Thoracic aorta (tissue), 2 donors: Measurements from ENCODE around the gene IL1RN. TPM values are rescaled to one million over a fixed set of nuclear protein-coding genes. Genes with fewer than 3 reads are reported as not detected.

Source experiments
- ATAC-seq: fragments of 150-250 bp; one replicate; pipeline ENCODE4 v1.8.0; 2017; ENCODE audit warnings: low read depth; ENCODE audit not compliant: insufficient number of reproducible peaks, low FRiP score
- DNase-seq: peaks from one replicate; pipeline ENCODE4 v3.0.0-alpha.2; 2020; ENCODE audit warnings: low spot score
- H3K27ac ChIP-seq, 2 donors: fragments of 200-600 bp; sonication (generic); 1 replicate in 1 of 2; 2 replicates in 1 of 2; pipeline ENCODE4 v1.5.1; 2016; ENCODE audit warnings: mild to moderate bottlenecking in 2 of 2, moderate library complexity in 2 of 2
- H3K27me3 ChIP-seq: fragments of 200-600 bp; sonication (generic); replicated peaks from 2 replicates; pipeline ENCODE4 v1.6.0; 2016; ENCODE audit warnings: mild to moderate bottlenecking; ENCODE audit not compliant: insufficient read depth
- H3K36me3 ChIP-seq: fragments of 200-600 bp; sonication (generic); one replicate; pipeline ENCODE4 v1.5.1; 2016
- H3K4me1 ChIP-seq, 2 donors: fragments of 200-600 bp; sonication (generic); 1 replicate in 1 of 2; 2 replicates in 1 of 2; pipeline versions ENCODE4 v1.5.1 to v1.6.0; 2016; ENCODE audit warnings: low read depth in 2 of 2, mild to moderate bottlenecking in 1 of 2; ENCODE audit not compliant: control insufficient read depth in 1 of 2
- H3K4me3 ChIP-seq: fragments of 200-600 bp; sonication (generic); 2 replicates; pipeline ENCODE4 v1.5.1; 2016; ENCODE audit warnings: mild to moderate bottlenecking
- H3K9me3 ChIP-seq: fragments of 200-600 bp; sonication (generic); 2 replicates; pipeline ENCODE4 v1.5.1; 2016
- total RNA-seq, 2 donors: library from RNA; depleted of rRNA; stranded (reverse); fragments of >200 nt; gene quantifications; one replicate each; pipeline versions ENCODE4 v1.1.0 to v1.2.3, GENCODE V29; 2016
- TF ChIP-seq, protein P1 (sequence below): fragments of 200-600 bp; sonication (generic); IDR thresholded peaks from one replicate; pipeline ENCODE4 v1.5.1; 2019; ENCODE audit warnings: antibody characterized with exemption

IL1RN gene
- total RNA-seq, 2 donors from 2014 or later = 1.6 to 8.6 TPM

DNA sequence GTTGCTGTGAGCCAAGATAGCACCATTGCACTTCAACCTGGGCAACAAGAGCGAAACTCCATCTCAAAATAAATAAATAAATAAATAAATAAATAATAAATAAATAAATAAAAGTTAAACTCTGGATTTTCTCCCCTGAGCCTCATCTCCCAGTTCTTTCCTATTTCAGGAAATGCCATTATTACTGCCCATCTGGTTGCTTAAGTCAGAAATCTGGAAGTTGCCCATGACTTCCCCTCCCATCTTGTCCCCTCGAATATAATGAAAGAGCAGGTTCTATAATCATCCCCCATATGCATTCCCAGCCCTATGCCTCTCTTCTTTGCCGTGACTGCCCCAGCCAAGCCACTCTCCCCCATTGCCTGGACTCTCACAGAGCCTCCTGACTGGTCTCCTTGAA, 42.2 kb downstream of the IL1RN start:
- TF ChIP-seq, protein P1, sequence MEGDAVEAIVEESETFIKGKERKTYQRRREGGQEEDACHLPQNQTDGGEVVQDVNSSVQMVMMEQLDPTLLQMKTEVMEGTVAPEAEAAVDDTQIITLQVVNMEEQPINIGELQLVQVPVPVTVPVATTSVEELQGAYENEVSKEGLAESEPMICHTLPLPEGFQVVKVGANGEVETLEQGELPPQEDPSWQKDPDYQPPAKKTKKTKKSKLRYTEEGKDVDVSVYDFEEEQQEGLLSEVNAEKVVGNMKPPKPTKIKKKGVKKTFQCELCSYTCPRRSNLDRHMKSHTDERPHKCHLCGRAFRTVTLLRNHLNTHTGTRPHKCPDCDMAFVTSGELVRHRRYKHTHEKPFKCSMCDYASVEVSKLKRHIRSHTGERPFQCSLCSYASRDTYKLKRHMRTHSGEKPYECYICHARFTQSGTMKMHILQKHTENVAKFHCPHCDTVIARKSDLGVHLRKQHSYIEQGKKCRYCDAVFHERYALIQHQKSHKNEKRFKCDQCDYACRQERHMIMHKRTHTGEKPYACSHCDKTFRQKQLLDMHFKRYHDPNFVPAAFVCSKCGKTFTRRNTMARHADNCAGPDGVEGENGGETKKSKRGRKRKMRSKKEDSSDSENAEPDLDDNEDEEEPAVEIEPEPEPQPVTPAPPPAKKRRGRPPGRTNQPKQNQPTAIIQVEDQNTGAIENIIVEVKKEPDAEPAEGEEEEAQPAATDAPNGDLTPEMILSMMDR = no peak
- ATAC-seq = no peak
- Histone ChIP-seq H3K4me3 (no peak overlapping the region), H3K4me1 (no peaks in the 10 kb centered on the region), H3K27ac (no peak overlapping the region), H3K9me3 (no peaks in the 10 kb centered on the region), H3K27me3 (no peaks in the 10 kb centered on the region), H3K36me3 (no peaks in the 10 kb centered on the region)
- DNase-seq = no peak

GRCh38 chr2:113171334-113172075, 44.1 kb downstream of the IL1RN start:
- DNase-seq (no peak), ATAC-seq (no peak)
- no peaks in the 10 kb centered on the region for H3K4me1 ChIP-seq
- TF ChIP-seq, protein P1 = no peak
- H3K4me3 ChIP-seq = no peak overlapping the region
- H3K27me3 ChIP-seq = no peaks in the 10 kb centered on the region
- H3K9me3 ChIP-seq = no peaks in the 10 kb centered on the region
- no peaks in the 10 kb centered on the region for H3K36me3 ChIP-seq
- no peak overlapping the region for H3K27ac ChIP-seq

DNA sequence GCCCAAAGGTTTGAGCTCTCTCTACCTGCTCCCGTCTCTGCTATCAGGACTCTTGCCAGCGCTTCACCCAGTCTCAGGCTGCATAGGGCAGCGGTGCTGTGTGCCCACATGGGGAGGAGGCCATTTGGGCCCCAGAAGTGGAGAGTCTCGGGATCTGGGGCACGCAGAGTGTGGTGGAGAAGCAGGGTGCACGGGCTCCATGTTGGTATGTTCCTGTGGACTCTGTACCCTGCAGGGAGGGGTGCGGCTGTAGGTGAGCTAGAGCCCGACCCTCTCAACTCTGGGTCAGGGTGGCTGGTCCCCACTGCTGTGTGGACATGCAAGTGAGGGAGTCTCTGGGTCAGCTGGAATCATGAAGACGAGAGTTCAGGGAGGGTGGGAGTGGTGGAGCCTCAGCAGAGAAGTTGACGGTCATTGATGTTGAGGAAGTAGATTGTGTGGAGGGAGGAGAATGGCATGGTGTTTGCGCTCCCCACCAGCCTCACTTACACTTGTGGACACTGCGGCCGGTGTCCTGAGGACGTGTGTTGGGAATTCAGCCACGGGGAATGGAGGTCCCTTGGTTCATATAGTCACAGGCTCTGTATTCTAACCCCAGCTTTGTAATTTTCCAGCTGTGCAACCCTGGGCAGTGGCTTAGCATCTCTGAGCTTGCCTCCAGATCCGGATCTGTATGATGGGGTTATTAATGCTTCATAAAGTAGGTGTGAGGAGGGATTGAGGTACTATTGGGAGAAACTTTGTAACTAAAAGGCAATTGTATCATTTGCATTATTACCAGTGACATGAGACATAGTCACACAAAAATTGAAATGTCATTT, 45.5 kb downstream of the IL1RN start:
- no peak overlapping the region for H3K27ac ChIP-seq
- TF ChIP-seq, protein P1 = no peak
- H3K27me3 ChIP-seq = no peaks in the 10 kb centered on the region
- ATAC-seq (no peak), DNase-seq (no peak)
- H3K4me3 ChIP-seq = no peak overlapping the region
- no peaks in the 10 kb centered on the region for H3K36me3 ChIP-seq
- no peaks in the 10 kb centered on the region for H3K4me1 ChIP-seq
- H3K9me3 ChIP-seq = no peaks in the 10 kb centered on the region

DNA sequence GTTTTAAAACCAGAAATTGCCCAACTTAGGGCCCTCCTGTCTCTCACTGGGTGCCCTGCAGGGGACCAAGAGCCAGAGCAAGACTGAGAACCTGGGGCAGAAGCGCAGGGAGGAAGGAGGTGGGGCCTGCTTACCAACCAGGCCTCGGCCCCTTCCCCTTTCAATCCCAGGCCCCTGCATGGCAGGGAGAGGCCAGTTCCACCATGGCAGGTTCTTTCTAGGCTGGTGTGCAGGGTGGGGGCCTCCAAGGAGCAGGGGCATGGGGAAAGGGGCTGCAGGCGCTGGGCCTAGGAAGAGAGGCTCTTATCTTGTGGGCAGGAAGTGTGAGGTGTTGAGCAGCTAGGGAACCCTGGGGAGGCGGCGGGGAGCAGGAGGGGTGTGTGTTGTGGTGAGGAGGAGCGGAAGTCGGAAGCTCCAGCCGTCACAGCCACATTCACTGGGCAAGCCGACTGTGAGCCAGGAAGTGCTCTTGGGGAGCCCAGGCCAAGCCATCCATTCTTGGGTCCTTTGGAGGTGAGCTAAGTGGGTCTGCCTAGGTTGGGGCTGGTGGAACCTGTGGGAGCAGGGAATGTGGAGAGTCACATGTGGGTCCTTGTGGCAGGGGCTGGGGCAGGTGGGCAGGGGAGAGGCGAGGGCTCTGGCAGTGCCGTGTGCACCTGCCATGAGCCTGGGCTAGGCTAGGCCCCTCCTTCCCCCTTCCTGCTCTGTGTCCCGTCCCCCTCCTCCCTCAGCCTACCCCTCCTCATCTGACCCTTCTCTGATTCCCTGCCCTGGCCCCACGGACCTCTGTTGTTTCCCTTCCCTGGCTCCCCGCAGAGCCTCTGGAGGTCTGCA, 46.4 kb downstream of the IL1RN start, which contains the start of gene PSD4:
Gene PSD4 (plus strand): TSS at position 430 of the 834 bp plus-strand sequence. CDS start 8,486 bp downstream, outside the sequence.
- TF ChIP-seq, protein P1 = no peak
- no peaks in the 10 kb centered on the region for H3K9me3 ChIP-seq
- no peaks in the 10 kb centered on the region for H3K4me1 ChIP-seq
- H3K27ac ChIP-seq = peak within 1 kb of the TSS in 1 of 2 donors; percentile 12
- H3K36me3 ChIP-seq = no peaks in the 10 kb centered on the region
- H3K4me3 ChIP-seq = peak within 1 kb of the TSS; percentile 63
- no peak for DNase-seq
- ATAC-seq = no peak
- H3K27me3 ChIP-seq = no peaks in the 10 kb centered on the region

DNA sequence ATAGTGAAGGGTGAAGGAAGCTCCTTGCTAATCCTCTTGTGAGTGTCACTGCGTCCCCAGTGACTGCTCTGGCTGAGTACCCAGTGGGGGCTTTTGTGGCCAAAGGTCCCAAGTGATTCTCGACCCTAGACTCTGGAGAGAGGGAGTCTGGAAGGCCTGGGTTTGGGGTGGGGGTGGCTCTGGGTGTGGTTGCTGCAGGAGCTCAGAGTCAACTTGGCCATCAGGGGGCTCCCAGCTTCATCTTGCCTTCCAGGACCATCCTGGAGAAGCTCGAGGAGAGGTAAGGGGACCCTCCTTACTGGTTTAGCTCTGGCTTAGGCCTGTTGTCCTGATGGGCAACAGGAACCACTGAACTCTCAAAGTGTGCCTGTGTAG, 47.0 kb downstream of the IL1RN start:
- no peak for DNase-seq
- Histone ChIP-seq H3K4me1 (no peaks in the 10 kb centered on the region), H3K9me3 (no peaks in the 10 kb centered on the region), H3K36me3 (no peaks in the 10 kb centered on the region), H3K4me3 (peak overlapping the region; percentile 63), H3K27me3 (no peaks in the 10 kb centered on the region), H3K27ac (peak overlapping the region in 1 of 2 donors; percentile 12)
- ATAC-seq = no peak
- TF ChIP-seq, protein P1 = no peak
